ENCODE measurements around the gene WNT5B. TPM values are rescaled to one million over a fixed set of nuclear protein-coding genes. Genes with fewer than 3 reads are reported as not detected.
A peak's percentile ranks its signal among the peaks of the same experiment; 100 is the strongest.

Gene WNT5B
- 10 to 100 TPM in 2 of 4 donors, 1 to 10 TPM in 2; 5.6 to 30.9 (median 12.7) TPM for total RNA-seq

DNA sequence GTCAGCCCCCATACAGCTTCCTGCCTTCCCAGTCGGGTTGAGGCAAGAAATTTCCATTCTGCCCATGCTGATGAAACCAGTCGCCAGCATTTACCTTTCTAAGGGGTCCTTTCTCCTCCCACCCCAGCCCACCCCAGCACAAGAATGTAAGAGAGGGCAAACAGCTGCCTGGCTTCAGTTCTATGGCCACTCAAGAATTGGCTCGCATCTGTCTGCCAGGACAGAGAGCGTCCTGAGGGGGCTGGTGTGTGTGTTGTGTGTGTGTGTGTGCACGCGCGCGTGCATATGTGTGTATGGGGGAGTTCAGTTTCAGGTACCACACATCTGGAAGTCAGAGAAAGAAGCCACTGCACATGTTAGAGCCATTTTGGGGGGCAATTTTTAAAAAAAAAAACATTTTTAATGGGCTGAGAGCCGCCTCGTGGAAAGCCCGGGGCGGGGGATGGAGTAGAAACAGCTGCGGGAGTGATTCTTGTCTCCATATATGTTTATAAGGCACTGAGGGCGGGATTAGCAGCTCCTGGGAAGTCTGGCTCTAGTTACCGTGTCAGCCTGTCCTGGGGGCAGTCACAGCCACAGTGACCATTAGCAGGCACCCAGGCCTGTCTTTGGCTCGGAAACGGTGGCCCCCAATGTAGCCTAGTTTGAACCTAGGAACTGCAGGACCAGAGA lies at the start of gene WNT5B:
TSS of gene WNT5B (plus strand) at position 566 of the 672 bp plus-strand sequence. CDS start 2,124 bp downstream, outside the sequence.
- Histone ChIP-seq H3K4me1 (peaks cover 13 to 71% (median 16%) of the 10 kb centered on the region in 3 donors), H3K36me3 (peaks cover 0 to 5% (median 0%) of the 10 kb centered on the region in 3 donors), H3K9me3 (no peaks in the 10 kb centered on the region), H3K27ac (peak within 1 kb of the TSS; percentile 54 to 82 (median 68)), H3K4me3 (peak within 1 kb of the TSS; percentile 34 to 83 (median 52)), H3K27me3 (peaks cover 0 to 21% (median 0%) of the 10 kb centered on the region in 4 donors)
- no peak for DNase-seq
- TF ChIP-seq, protein P1, sequence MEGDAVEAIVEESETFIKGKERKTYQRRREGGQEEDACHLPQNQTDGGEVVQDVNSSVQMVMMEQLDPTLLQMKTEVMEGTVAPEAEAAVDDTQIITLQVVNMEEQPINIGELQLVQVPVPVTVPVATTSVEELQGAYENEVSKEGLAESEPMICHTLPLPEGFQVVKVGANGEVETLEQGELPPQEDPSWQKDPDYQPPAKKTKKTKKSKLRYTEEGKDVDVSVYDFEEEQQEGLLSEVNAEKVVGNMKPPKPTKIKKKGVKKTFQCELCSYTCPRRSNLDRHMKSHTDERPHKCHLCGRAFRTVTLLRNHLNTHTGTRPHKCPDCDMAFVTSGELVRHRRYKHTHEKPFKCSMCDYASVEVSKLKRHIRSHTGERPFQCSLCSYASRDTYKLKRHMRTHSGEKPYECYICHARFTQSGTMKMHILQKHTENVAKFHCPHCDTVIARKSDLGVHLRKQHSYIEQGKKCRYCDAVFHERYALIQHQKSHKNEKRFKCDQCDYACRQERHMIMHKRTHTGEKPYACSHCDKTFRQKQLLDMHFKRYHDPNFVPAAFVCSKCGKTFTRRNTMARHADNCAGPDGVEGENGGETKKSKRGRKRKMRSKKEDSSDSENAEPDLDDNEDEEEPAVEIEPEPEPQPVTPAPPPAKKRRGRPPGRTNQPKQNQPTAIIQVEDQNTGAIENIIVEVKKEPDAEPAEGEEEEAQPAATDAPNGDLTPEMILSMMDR (IDR thresholded peaks at IDR 0.05), result no peak
- WGBS, 2 donors, result 77 to 79% methylated on average over 12 to 16 of the region's 17 CpGs
- intact Hi-C loops (cut with DNase I), result no loop called here

DNA sequence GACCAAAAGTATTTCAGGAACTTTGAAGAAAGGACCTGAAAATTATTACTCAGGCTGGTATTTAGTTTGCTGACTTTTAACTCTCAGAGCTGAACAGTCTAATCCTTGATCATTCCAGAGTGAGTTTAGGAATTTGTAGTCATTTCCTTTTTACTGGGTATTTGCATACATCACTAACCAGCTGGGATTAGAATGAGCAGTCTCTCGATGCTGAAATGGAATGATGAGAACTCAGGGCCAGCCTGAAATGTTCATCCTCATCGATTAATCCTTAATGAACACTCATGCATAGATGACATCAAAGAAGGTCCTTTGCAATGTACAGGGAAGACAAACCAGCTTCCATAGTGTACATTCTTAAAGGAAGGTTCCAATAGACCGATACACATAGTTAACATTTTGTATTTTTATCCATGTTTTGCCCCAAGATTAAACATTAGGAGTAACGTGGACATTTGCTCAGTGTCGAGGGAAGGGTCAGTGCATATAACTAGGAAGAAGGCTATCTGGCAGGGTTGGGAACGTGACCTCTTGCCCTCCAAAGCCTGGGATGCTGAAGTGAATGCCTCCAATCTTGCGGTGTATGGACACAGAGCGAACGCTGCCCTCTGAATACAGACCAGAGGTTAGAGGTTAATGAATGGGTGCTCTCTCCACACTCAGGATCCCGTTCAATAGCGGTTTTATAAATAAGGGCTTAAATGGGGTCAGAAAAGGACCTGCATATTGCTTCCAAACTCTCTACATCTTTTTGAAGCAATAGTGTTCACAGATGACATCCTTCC lies 49.2 kb upstream of the WNT5B start:
- Histone ChIP-seq H3K9me3 (no peaks in the 10 kb centered on the region), H3K36me3 (no peaks in the 10 kb centered on the region), H3K27me3 (no peaks in the 10 kb centered on the region), H3K4me1 (peaks cover 16 to 50% (median 17%) of the 10 kb centered on the region in 3 donors), H3K4me3 (no peak overlapping the region), H3K27ac (no peak overlapping the region)
- DNase-seq, result no peak
- WGBS, 2 donors, result 89 to 92% methylated on average over 10 to 11 of the region's 11 CpGs
- TF ChIP-seq, protein P1 (IDR thresholded peaks at IDR 0.05), result no peak
- TF ChIP-seq POLR2A (IDR thresholded peaks at IDR 0.05), result no peak
- intact Hi-C loops (cut with DNase I), result loop anchor here (10.0 kb wide), 1 partner anchor 465 kb away; no protein-coding TSS in a partner anchor

DNA sequence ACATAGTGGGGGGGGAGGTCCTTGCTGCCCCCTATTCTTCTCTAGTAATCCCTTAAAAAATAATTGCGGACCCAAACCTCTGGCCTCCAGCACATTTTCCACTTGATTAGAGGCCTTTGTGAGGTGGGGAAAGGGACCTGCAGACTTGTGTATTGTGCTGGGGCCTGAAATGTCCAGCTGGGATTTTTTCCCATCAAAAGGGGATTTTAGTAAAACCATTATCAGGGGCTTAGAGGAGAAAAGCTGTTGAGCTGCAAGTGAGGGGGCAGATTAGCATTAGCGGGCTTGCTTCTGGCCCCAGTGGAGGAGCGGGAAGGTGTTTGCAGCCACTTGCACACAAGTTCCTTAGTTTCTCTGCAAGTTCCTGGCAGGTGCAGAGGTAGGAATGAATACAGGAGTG lies 48.5 kb upstream of the WNT5B start:
- TF ChIP-seq, protein P1 (IDR thresholded peaks at IDR 0.05), result no peak
- TF ChIP-seq POLR2A (IDR thresholded peaks at IDR 0.05), result no peak
- H3K27me3 ChIP-seq, result no peaks in the 10 kb centered on the region
- no peaks in the 10 kb centered on the region for H3K36me3 ChIP-seq
- DNase-seq, result no peak
- intact Hi-C loops (cut with DNase I), result loop anchor here (10.0 kb wide), 1 partner anchor 466 kb away; no protein-coding TSS in a partner anchor
- H3K4me1 ChIP-seq, result peaks cover 11 to 43% (median 14%) of the 10 kb centered on the region in 3 donors
- H3K27ac ChIP-seq, result no peak overlapping the region
- H3K9me3 ChIP-seq, result no peaks in the 10 kb centered on the region
- H3K4me3 ChIP-seq, result no peak overlapping the region
- 91 to 94% methylated on average over 3 of the region's 3 CpGs for WGBS, 2 donors

DNA sequence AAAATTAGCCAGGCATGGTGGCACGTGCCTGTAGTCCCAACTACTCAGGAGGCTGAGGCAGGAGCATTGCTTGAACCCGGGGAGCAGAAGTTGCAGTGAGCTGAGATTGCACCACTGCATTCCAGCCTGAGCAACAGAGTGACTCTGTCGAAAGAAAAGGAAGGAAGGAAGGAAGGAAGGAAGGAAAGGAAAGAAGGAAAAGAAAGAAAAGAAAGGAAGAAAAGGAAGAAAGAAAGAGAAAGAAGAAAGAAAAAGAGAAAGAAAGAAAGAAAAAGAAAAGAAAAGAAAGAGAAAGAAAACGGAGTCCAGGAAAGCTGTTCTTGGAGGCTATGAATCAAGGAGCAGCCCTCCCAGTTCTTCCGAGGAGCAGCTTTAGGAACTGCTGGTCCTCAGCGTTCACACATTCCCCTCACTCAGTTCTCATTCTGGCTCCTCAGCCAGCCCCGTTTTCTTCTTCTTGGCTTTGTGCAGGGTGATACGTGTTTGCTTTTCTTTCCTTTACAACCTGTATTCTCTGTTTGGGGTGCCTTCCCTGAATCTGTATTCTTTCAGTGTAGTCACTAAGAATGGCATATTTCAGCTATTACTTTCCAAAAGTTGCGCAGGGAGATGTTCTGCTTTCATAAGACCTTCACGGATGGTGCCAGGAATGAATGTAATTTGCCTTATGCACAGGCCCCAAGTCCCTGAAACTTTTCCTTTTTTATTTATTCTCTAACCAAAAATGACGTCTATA lies 46.9 kb upstream of the WNT5B start:
- no peak for DNase-seq
- Histone ChIP-seq H3K27ac (peak overlapping the region in 1 of 4 donors; percentile 18), H3K4me1 (peaks cover 0 to 33% (median 7%) of the 10 kb centered on the region in 3 donors), H3K9me3 (no peaks in the 10 kb centered on the region), H3K27me3 (no peaks in the 10 kb centered on the region), H3K36me3 (peaks cover 0 to 7% (median 0%) of the 10 kb centered on the region in 3 donors), H3K4me3 (no peak overlapping the region)
- TF ChIP-seq POLR2A (IDR thresholded peaks at IDR 0.05), result no peak
- TF ChIP-seq, protein P1 (IDR thresholded peaks at IDR 0.05), result no peak
- WGBS, 2 donors, result 66 to 84% methylated on average over 11 of the region's 11 CpGs
- intact Hi-C loops (cut with DNase I), result loop anchor here (10.0 kb wide), 1 partner anchor 467 kb away; no protein-coding TSS in a partner anchor

Measured in esophagus squamous epithelium (tissue), 5 donors.